ENCODE data around the gene CRHR1. TPM values are rescaled to one million over a fixed set of nuclear protein-coding genes. Genes with fewer than 3 reads are reported as not detected.

Gene CRHR1
- polyA plus RNA-seq, 4 donors = 0.04 TPM; not detected in 3

GRCh38 chr17:45836047-45837044 is 52.2 kb downstream of the CRHR1 start:
- H3K4me1 ChIP-seq (ENCODE audit: control insufficient read depth in 3 of 3, insufficient read depth in 2 of 3, low read depth in 1 of 3, low read length in 2 of 3) = no peaks in the 10 kb centered on the region
- H3K27me3 ChIP-seq (ENCODE audit: control insufficient read depth in 3 of 3, insufficient read depth in 3 of 3, low read length in 3 of 3) = peaks cover 0 to 12% (median 4%) of the 10 kb centered on the region in 3 donors
- no peaks in the 10 kb centered on the region for H3K36me3 ChIP-seq (ENCODE audit: control insufficient read depth in 3 of 3, insufficient read depth in 2 of 3, low read depth in 1 of 3, low read length in 3 of 3)
- FAIRE-seq (no peak), DNase-seq (no peak)
- H3K9me3 ChIP-seq (ENCODE audit: control insufficient read depth in 2 of 2, insufficient read depth in 1 of 2, low read depth in 1 of 2, low read length in 1 of 2) = no peaks in the 10 kb centered on the region
- no peak overlapping the region for H3K27ac ChIP-seq (ENCODE audit: low read depth in 1 of 3, low read length in 2 of 3)
- WGBS, 3 donors = 47 to 68% (median 61%) methylated on average over 20 of the region's 20 CpGs
- H3K4me3 ChIP-seq (ENCODE audit: low read depth in 1 of 3, low read length in 3 of 3) = no peak overlapping the region

GRCh38 chr17:45837187-45837586 is 53.1 kb downstream of the CRHR1 start:
- H3K27me3 ChIP-seq (ENCODE audit: control insufficient read depth in 3 of 3, insufficient read depth in 3 of 3, low read length in 3 of 3) = peaks cover 0 to 12% (median 4%) of the 10 kb centered on the region in 3 donors
- 26 to 53% (median 38%) methylated on average over 10 of the region's 10 CpGs for WGBS, 3 donors

GRCh38 chr17:45837603-45838002 is 53.5 kb downstream of the CRHR1 start:
- WGBS, 3 donors = 64 to 84% (median 78%) methylated on average over 7 to 9 of the region's 9 CpGs
- no peaks in the 10 kb centered on the region for H3K4me1 ChIP-seq (ENCODE audit: control insufficient read depth in 3 of 3, insufficient read depth in 2 of 3, low read depth in 1 of 3, low read length in 2 of 3)
- H3K4me3 ChIP-seq (ENCODE audit: low read depth in 1 of 3, low read length in 3 of 3) = no peak overlapping the region
- FAIRE-seq = no peak
- DNase-seq = no peak
- no peak overlapping the region for H3K27ac ChIP-seq (ENCODE audit: low read depth in 1 of 3, low read length in 2 of 3)
- no peaks in the 10 kb centered on the region for H3K36me3 ChIP-seq (ENCODE audit: control insufficient read depth in 3 of 3, insufficient read depth in 2 of 3, low read depth in 1 of 3, low read length in 3 of 3)
- no peaks in the 10 kb centered on the region for H3K9me3 ChIP-seq (ENCODE audit: control insufficient read depth in 2 of 2, insufficient read depth in 1 of 2, low read depth in 1 of 2, low read length in 1 of 2)
- peaks cover 0 to 10% (median 4%) of the 10 kb centered on the region in 3 donors for H3K27me3 ChIP-seq (ENCODE audit: control insufficient read depth in 3 of 3, insufficient read depth in 3 of 3, low read length in 3 of 3)

More at GRCh38 chr17:45837187-45837586, 53.1 kb downstream of the CRHR1 start:
- Histone ChIP-seq H3K4me1 (ENCODE audit: control insufficient read depth in 3 of 3, insufficient read depth in 2 of 3, low read depth in 1 of 3, low read length in 2 of 3) (no peaks in the 10 kb centered on the region), H3K4me3 (ENCODE audit: low read depth in 1 of 3, low read length in 3 of 3) (no peak overlapping the region), H3K9me3 (ENCODE audit: control insufficient read depth in 2 of 2, insufficient read depth in 1 of 2, low read depth in 1 of 2, low read length in 1 of 2) (no peaks in the 10 kb centered on the region), H3K27ac (ENCODE audit: low read depth in 1 of 3, low read length in 2 of 3) (no peak overlapping the region), H3K36me3 (ENCODE audit: control insufficient read depth in 3 of 3, insufficient read depth in 2 of 3, low read depth in 1 of 3, low read length in 3 of 3) (no peaks in the 10 kb centered on the region)
- DNase-seq = no peak
- FAIRE-seq = no peak

GRCh38 chr17:45838751-45839295 is 54.7 kb downstream of the CRHR1 start:
- Histone ChIP-seq H3K27me3 (ENCODE audit: control insufficient read depth in 3 of 3, insufficient read depth in 3 of 3, low read length in 3 of 3) (peaks cover 1 to 10% (median 4%) of the 10 kb centered on the region in 3 donors), H3K36me3 (ENCODE audit: control insufficient read depth in 3 of 3, insufficient read depth in 2 of 3, low read depth in 1 of 3, low read length in 3 of 3) (no peaks in the 10 kb centered on the region), H3K9me3 (ENCODE audit: control insufficient read depth in 2 of 2, insufficient read depth in 1 of 2, low read depth in 1 of 2, low read length in 1 of 2) (no peaks in the 10 kb centered on the region), H3K4me1 (ENCODE audit: control insufficient read depth in 3 of 3, insufficient read depth in 2 of 3, low read depth in 1 of 3, low read length in 2 of 3) (no peaks in the 10 kb centered on the region), H3K27ac (ENCODE audit: low read depth in 1 of 3, low read length in 2 of 3) (no peak overlapping the region), H3K4me3 (ENCODE audit: low read depth in 1 of 3, low read length in 3 of 3) (no peak overlapping the region)
- DNase-seq = no peak
- FAIRE-seq = no peak
- 41 to 70% (median 54%) methylated on average over 8 of the region's 8 CpGs for WGBS, 3 donors

- Histone ChIP-seq H3K27ac (ENCODE audit: low read depth in 1 of 3, low read length in 2 of 3) (no peak overlapping the region), H3K27me3 (ENCODE audit: control insufficient read depth in 3 of 3, insufficient read depth in 3 of 3, low read length in 3 of 3) (peaks cover 1 to 10% (median 4%) of the 10 kb centered on the region in 3 donors), H3K36me3 (ENCODE audit: control insufficient read depth in 3 of 3, insufficient read depth in 2 of 3, low read depth in 1 of 3, low read length in 3 of 3) (no peaks in the 10 kb centered on the region), H3K4me1 (ENCODE audit: control insufficient read depth in 3 of 3, insufficient read depth in 2 of 3, low read depth in 1 of 3, low read length in 2 of 3) (no peaks in the 10 kb centered on the region), H3K4me3 (ENCODE audit: low read depth in 1 of 3, low read length in 3 of 3) (no peak overlapping the region), H3K9me3 (ENCODE audit: control insufficient read depth in 2 of 2, insufficient read depth in 1 of 2, low read depth in 1 of 2, low read length in 1 of 2) (no peaks in the 10 kb centered on the region)
- WGBS, 3 donors = 67 to 82% (median 76%) methylated on average over 4 of the region's 4 CpGs
- FAIRE-seq = no peak
- DNase-seq = no peak
Measured at GRCh38 chr17:45839442-45839841, 55.3 kb downstream of the CRHR1 start.

- WGBS, 3 donors = 65 to 77% (median 67%) methylated on average over 9 of the region's 9 CpGs
- Histone ChIP-seq H3K9me3 (ENCODE audit: control insufficient read depth in 2 of 2, insufficient read depth in 1 of 2, low read depth in 1 of 2, low read length in 1 of 2) (no peaks in the 10 kb centered on the region), H3K4me1 (ENCODE audit: control insufficient read depth in 3 of 3, insufficient read depth in 2 of 3, low read depth in 1 of 3, low read length in 2 of 3) (no peaks in the 10 kb centered on the region), H3K27me3 (ENCODE audit: control insufficient read depth in 3 of 3, insufficient read depth in 3 of 3, low read length in 3 of 3) (peaks cover 0 to 7% (median 1%) of the 10 kb centered on the region in 3 donors), H3K27ac (ENCODE audit: low read depth in 1 of 3, low read length in 2 of 3) (no peak overlapping the region), H3K36me3 (ENCODE audit: control insufficient read depth in 3 of 3, insufficient read depth in 2 of 3, low read depth in 1 of 3, low read length in 3 of 3) (no peaks in the 10 kb centered on the region), H3K4me3 (ENCODE audit: low read depth in 1 of 3, low read length in 3 of 3) (no peak overlapping the region)
- FAIRE-seq (no peak), DNase-seq (no peak)
Measured at GRCh38 chr17:45841186-45841585, 57.1 kb downstream of the CRHR1 start.

- peaks cover 0 to 2% (median 1%) of the 10 kb centered on the region in 3 donors for H3K27me3 ChIP-seq (ENCODE audit: control insufficient read depth in 3 of 3, insufficient read depth in 3 of 3, low read length in 3 of 3)
- no peaks in the 10 kb centered on the region for H3K36me3 ChIP-seq (ENCODE audit: control insufficient read depth in 3 of 3, insufficient read depth in 2 of 3, low read depth in 1 of 3, low read length in 3 of 3)
- H3K4me1 ChIP-seq (ENCODE audit: control insufficient read depth in 3 of 3, insufficient read depth in 2 of 3, low read depth in 1 of 3, low read length in 2 of 3) = no peaks in the 10 kb centered on the region
- no peak overlapping the region for H3K27ac ChIP-seq (ENCODE audit: low read depth in 1 of 3, low read length in 2 of 3)
- WGBS, 3 donors = 42 to 56% (median 46%) methylated on average over 7 of the region's 7 CpGs
- H3K9me3 ChIP-seq (ENCODE audit: control insufficient read depth in 2 of 2, insufficient read depth in 1 of 2, low read depth in 1 of 2, low read length in 1 of 2) = no peaks in the 10 kb centered on the region
- DNase-seq (no peak), FAIRE-seq (no peak)
- no peak overlapping the region for H3K4me3 ChIP-seq (ENCODE audit: low read depth in 1 of 3, low read length in 3 of 3)
Measured at GRCh38 chr17:45841883-45842525, 57.9 kb downstream of the CRHR1 start.

GRCh38 chr17:45843722-45844121 is 59.6 kb downstream of the CRHR1 start:
- H3K27me3 ChIP-seq (ENCODE audit: control insufficient read depth in 3 of 3, insufficient read depth in 3 of 3, low read length in 3 of 3) = peaks cover 0 to 2% (median 1%) of the 10 kb centered on the region in 3 donors
- no peak overlapping the region for H3K27ac ChIP-seq (ENCODE audit: low read depth in 1 of 3, low read length in 2 of 3)
- no peaks in the 10 kb centered on the region for H3K4me1 ChIP-seq (ENCODE audit: control insufficient read depth in 3 of 3, insufficient read depth in 2 of 3, low read depth in 1 of 3, low read length in 2 of 3)
- 86 to 91% (median 90%) methylated on average over 4 of the region's 4 CpGs for WGBS, 3 donors
- no peaks in the 10 kb centered on the region for H3K36me3 ChIP-seq (ENCODE audit: control insufficient read depth in 3 of 3, insufficient read depth in 2 of 3, low read depth in 1 of 3, low read length in 3 of 3)
- no peak overlapping the region for H3K4me3 ChIP-seq (ENCODE audit: low read depth in 1 of 3, low read length in 3 of 3)
- FAIRE-seq (no peak), DNase-seq (no peak)
- no peaks in the 10 kb centered on the region for H3K9me3 ChIP-seq (ENCODE audit: control insufficient read depth in 2 of 2, insufficient read depth in 1 of 2, low read depth in 1 of 2, low read length in 1 of 2)
